Hepatocyte (in vitro differentiated cells): ENCODE measurements around the gene KRT14. TPM values are rescaled to one million over a fixed set of nuclear protein-coding genes. Genes with fewer than 3 reads are reported as not detected.

Experiments
- DNase-seq: peaks from one replicate; pipeline ENCODE4 v3.0.0-alpha.2; 2016; ENCODE audit warnings: low spot score
- H2AFZ ChIP-seq: fragments of 200-600 bp; sonication (generic); 2 replicates; pipeline ENCODE4 v1.6.0; 2016; ENCODE audit warnings: antibody characterized with exemption, mild to moderate bottlenecking
- H3K27ac ChIP-seq: fragments of 200-600 bp; sonication (generic); 2 replicates; pipeline ENCODE4 v1.5.1; 2016; ENCODE audit warnings: mild to moderate bottlenecking
- H3K27me3 ChIP-seq: fragments of 200-600 bp; sonication (generic); 2 replicates; pipeline ENCODE4 v1.6.1; 2016
- H3K36me3 ChIP-seq: fragments of 200-600 bp; sonication (generic); replicated peaks from 2 replicates; pipeline ENCODE4 v1.5.1; 2016; ENCODE audit warnings: low read depth; ENCODE audit not compliant: insufficient read depth
- H3K4me1 ChIP-seq: fragments of 200-600 bp; sonication (generic); 2 replicates; pipeline ENCODE4 v1.5.1; 2016; ENCODE audit warnings: mild to moderate bottlenecking, moderate library complexity; ENCODE audit not compliant: insufficient read depth
- H3K4me2 ChIP-seq: fragments of 200-600 bp; sonication (generic); 2 replicates; pipeline ENCODE4 v1.6.0; 2016
- H3K4me3 ChIP-seq: fragments of 200-600 bp; sonication (generic); 2 replicates; pipeline ENCODE4 v1.5.1; 2016; ENCODE audit warnings: mild to moderate bottlenecking
- H3K79me2 ChIP-seq: fragments of 200-600 bp; sonication (generic); 2 replicates; pipeline ENCODE4 v1.6.0; 2017; ENCODE audit warnings: mild to moderate bottlenecking
- H3K9me2 ChIP-seq: fragments of 200-600 bp; sonication (generic); replicated peaks from 2 replicates; pipeline ENCODE4 v1.6.0; 2017; ENCODE audit warnings: mild to moderate bottlenecking; ENCODE audit not compliant: insufficient read depth
- H3K9me3 ChIP-seq: fragments of 200-600 bp; sonication (generic); 2 replicates; pipeline ENCODE4 v1.5.1; 2016; ENCODE audit warnings: low read depth, mild to moderate bottlenecking
- H4K20me1 ChIP-seq: fragments of 200-600 bp; sonication (generic); 2 replicates; pipeline ENCODE4 v1.6.0; 2016; ENCODE audit warnings: mild to moderate bottlenecking; ENCODE audit not compliant: insufficient read depth, poor library complexity, severe bottlenecking
- EZH2 ChIP-seq: fragments of 200-600 bp; sonication (generic); IDR thresholded peaks from 2 replicates; pipeline ENCODE4 v1.6.1; 2016; ENCODE audit warnings: antibody characterized with exemption, mild to moderate bottlenecking, borderline replicate concordance
- EZH2phosphoT487 ChIP-seq: fragments of 200-600 bp; sonication (generic); IDR thresholded peaks from one replicate; pipeline ENCODE4 v1.6.1; 2018; ENCODE audit warnings: antibody characterized with exemption, mild to moderate bottlenecking, low read depth, moderate library complexity; ENCODE audit not compliant: unreplicated experiment, severe bottlenecking
- WGBS: methylation state at CpG from one replicate; pipeline ENCODE4 v1.1.6; 2016; ENCODE audit warnings: low lambda C conversion rate; ENCODE audit errors: missing lambda C conversion rate; 5-methylcytosine and 5-hydroxymethylcytosine counted together
- polyA plus RNA-seq: library from polyadenylated mRNA; unstranded; fragments of >200 nt; fragmentation: Nextera tagmentation; extraction: Ambion mirVana; gene quantifications from 2 replicates; pipeline ENCODE4 v1.2.1, GENCODE V29; 2016
- total RNA-seq: library from RNA; depleted of rRNA; stranded (reverse); fragments of >200 nt; gene quantifications from 2 replicates; pipeline ENCODE4 v1.2.3, GENCODE V29; 2014
- TF ChIP-seq, protein P1 (sequence below): fragments of 200-600 bp; sonication (generic); IDR thresholded peaks from 2 replicates; pipeline ENCODE4 v1.5.1; 2016; ENCODE audit warnings: antibody characterized with exemption, mild to moderate bottlenecking; ENCODE audit not compliant: poor library complexity

KRT14 gene
- total and polyA plus RNA-seq, 2 experiments from 2014 or later = 0.33 to 1.9 TPM

DNA sequence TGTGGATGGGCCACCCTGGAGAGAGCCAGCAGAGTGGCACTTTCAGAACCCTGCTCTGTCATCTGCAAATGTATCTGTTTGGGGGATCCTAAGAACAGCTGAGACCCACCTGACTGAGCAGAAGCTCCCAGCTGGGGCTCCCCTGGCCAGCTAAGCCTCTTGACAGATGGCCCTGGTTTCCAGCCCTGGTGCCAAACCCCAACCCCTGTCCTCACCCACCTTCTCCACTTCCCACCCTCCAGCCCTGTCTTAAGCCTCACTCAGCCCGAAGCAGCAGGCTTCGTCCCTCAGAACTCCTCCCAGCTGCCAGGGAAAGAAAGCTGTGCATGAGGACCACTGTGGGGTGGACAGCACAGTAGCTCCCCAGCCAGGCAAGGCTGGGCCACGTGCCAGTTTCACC, 11.4 kb downstream of the KRT14 start:
- no peak for DNase-seq
- no peaks in the 10 kb centered on the region for H3K27me3 ChIP-seq
- no peaks in the 10 kb centered on the region for H3K79me2 ChIP-seq
- 82% methylated on average over 3 of the region's 3 CpGs for WGBS
- TF ChIP-seq EZH2 (no peak), EZH2phosphoT487 (no peak)
- TF ChIP-seq, protein P1, sequence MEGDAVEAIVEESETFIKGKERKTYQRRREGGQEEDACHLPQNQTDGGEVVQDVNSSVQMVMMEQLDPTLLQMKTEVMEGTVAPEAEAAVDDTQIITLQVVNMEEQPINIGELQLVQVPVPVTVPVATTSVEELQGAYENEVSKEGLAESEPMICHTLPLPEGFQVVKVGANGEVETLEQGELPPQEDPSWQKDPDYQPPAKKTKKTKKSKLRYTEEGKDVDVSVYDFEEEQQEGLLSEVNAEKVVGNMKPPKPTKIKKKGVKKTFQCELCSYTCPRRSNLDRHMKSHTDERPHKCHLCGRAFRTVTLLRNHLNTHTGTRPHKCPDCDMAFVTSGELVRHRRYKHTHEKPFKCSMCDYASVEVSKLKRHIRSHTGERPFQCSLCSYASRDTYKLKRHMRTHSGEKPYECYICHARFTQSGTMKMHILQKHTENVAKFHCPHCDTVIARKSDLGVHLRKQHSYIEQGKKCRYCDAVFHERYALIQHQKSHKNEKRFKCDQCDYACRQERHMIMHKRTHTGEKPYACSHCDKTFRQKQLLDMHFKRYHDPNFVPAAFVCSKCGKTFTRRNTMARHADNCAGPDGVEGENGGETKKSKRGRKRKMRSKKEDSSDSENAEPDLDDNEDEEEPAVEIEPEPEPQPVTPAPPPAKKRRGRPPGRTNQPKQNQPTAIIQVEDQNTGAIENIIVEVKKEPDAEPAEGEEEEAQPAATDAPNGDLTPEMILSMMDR = no peak
- no peak overlapping the region for H3K4me2 ChIP-seq
- no peaks in the 10 kb centered on the region for H3K36me3 ChIP-seq
- no peak overlapping the region for H3K27ac ChIP-seq
- H2AFZ ChIP-seq = no peak overlapping the region
- no peaks in the 10 kb centered on the region for H4K20me1 ChIP-seq
- H3K4me3 ChIP-seq = no peak overlapping the region
- no peaks in the 10 kb centered on the region for H3K9me3 ChIP-seq
- H3K4me1 ChIP-seq = no peaks in the 10 kb centered on the region
- no peaks in the 10 kb centered on the region for H3K9me2 ChIP-seq

DNA sequence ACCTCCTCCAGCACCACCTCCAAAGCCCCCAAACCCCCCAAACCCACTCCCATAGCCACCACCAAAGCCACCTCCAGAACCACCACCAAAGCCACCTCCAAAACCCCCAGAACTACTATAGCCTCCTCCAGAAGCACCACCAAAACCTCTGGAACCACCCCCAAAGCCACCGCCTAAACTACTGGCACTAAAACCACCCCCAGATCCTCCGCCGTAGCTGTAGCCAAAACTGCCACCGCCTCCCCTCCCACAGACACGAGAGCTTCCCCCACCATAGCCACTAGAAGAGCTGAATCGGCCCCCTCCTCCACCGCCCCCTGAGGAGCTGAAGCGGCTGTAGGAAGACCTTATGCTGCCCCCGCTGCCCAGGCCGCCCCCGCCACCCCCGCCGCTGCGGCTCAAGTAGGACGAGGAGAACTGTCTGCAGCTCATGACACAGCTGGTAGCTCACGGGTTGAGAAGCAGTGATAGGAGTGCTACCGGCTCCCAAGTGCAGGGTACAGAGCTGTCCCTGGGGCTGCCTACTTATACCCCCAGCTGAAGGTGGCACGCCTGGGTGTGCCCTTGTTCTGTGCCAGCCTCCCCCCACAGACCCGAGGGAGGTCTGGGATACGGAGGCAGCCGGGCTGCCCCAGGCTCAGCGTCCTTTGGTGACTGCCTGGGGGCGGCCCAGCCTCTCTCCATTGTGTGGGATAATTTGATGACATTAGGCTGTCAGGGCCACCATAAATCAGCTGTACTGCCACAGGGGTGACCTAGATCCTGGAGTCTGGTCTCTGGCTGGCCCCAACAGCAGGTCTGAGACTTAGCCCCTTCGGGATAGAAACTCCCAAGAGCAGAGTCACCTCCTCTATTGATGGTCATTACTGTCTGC, 14.9 kb downstream of the KRT14 start, which contains the start of gene KRT9:
TSS of gene KRT9 (minus strand) at position 499 of the 874 bp plus-strand sequence. CDS start at position 432, 67 bp downstream.
- no peaks in the 10 kb centered on the region for H3K27me3 ChIP-seq
- H3K36me3 ChIP-seq = no peaks in the 10 kb centered on the region
- no peaks in the 10 kb centered on the region for H4K20me1 ChIP-seq
- no peak within 1 kb of the TSS for H3K27ac ChIP-seq
- H3K4me3 ChIP-seq = no peak within 1 kb of the TSS
- WGBS = 72% methylated on average over 13 of the region's 24 CpGs
- no peak for DNase-seq
- H3K79me2 ChIP-seq = no peaks in the 10 kb centered on the region
- H3K4me2 ChIP-seq = no peak within 1 kb of the TSS
- no peaks in the 10 kb centered on the region for H3K9me2 ChIP-seq
- no peak for TF ChIP-seq EZH2
- no peak for TF ChIP-seq EZH2phosphoT487
- TF ChIP-seq, protein P1 = no peak
- H3K9me3 ChIP-seq = no peaks in the 10 kb centered on the region
- H2AFZ ChIP-seq = no peak within 1 kb of the TSS
- no peaks in the 10 kb centered on the region for H3K4me1 ChIP-seq

DNA sequence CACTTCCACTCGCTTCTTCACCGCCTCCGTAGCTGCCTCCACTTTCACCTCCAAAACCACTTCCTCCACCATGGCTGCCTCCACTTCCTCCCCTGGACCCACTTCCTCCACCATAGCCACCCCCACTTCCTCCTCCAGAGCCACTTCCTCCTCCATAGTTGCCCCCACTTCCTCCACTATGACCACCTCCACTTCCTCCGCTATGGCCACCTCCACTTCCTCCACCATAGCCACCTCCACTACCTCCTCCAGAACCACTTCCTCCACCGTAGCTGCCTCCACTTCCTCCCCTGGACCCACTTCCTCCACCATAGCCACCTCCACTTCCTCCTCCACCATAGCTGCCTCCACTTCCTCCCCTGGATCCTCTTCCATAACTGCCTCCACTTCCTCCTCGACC, 19.4 kb downstream of the KRT14 start:
- 95% methylated on average over 6 of the region's 6 CpGs for WGBS
- Histone ChIP-seq H3K4me1 (no peaks in the 10 kb centered on the region), H3K27me3 (no peaks in the 10 kb centered on the region), H3K36me3 (no peaks in the 10 kb centered on the region), H3K27ac (no peak overlapping the region), H3K4me2 (no peak overlapping the region), H2AFZ (no peak overlapping the region), H3K9me3 (no peaks in the 10 kb centered on the region), H3K79me2 (no peaks in the 10 kb centered on the region), H4K20me1 (no peaks in the 10 kb centered on the region), H3K9me2 (no peaks in the 10 kb centered on the region), H3K4me3 (no peak overlapping the region)
- DNase-seq = no peak
- TF ChIP-seq EZH2phosphoT487 = no peak
- TF ChIP-seq, protein P1 = no peak
- TF ChIP-seq EZH2 = no peak
